Central memory CD8-positive, alpha-beta T cell (primary cell): ENCODE measurements around the gene ALX4.

Experiments
- ATAC-seq: fragments of 150-1000 bp; cut with Tn5 transposase; replicated peaks from 2 replicates; pipeline ENCODE4 v1.10.0; 2022; ENCODE audit warnings: mild to moderate bottlenecking, moderate FRiP score, moderate number of reproducible peaks; ENCODE audit not compliant: poor library complexity, severe bottlenecking; ENCODE audit errors: extremely low read depth
- DNase-seq, 2 donors: peaks; one replicate each; pipeline ENCODE4 v3.0.0; 2021; ENCODE audit warnings: low spot score in 2 of 2
- H3K27ac Mint-ChIP-seq: one replicate; pipeline ENCODE4 v1.8.0; 2022; ENCODE audit warnings: low read depth, mild to moderate bottlenecking, moderate library complexity, mixed read lengths
- H3K27me3 Mint-ChIP-seq: one replicate; pipeline ENCODE4 v1.8.0; 2022; ENCODE audit warnings: mixed read lengths
- H3K36me3 Mint-ChIP-seq: one replicate; pipeline ENCODE4 v1.8.0; 2022; ENCODE audit warnings: mild to moderate bottlenecking, moderate library complexity, mixed read lengths; ENCODE audit not compliant: insufficient read depth
- H3K4me1 Mint-ChIP-seq: one replicate; pipeline ENCODE4 v1.8.0; 2022; ENCODE audit warnings: mixed read lengths
- H3K4me3 Mint-ChIP-seq: one replicate; pipeline ENCODE4 v1.8.0; 2022; ENCODE audit warnings: mild to moderate bottlenecking, moderate library complexity, mixed read lengths
- H3K9me3 Mint-ChIP-seq: one replicate; pipeline ENCODE4 v1.8.0; 2022; ENCODE audit warnings: mixed read lengths

Gene ALX4

DNA sequence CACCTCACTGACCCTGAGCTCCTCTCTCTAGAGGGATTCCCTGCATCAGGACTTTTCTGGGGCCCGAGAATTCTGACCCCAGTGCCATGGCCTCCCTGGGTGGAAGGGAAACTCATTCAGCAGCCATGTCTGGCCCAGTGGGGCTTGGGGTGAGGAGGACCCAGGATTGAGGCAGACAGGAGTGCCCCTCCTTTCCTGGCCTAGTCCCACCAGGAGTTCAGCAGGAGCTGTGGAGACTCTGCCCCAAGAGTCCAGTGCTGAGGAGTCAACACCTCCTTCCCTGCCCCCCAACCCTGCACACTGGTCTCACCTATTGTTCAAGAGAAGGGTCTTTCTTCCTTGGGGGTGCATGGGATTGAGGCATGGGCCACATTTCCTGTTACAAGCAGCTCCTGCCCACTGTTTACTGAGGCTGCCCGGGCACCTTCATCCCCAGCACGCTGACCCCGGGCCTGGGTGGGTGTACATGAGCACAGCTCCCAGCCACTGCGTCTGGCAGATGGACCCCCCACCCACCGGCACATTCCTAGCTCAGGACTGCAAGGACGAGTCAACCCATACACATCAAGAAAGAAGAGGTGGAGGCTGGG, 33.9 kb downstream of the ALX4 start:
- Mint-ChIP-seq H3K9me3 (no peaks in the 10 kb centered on the region), H3K36me3 (no peaks in the 10 kb centered on the region), H3K27ac (no peak overlapping the region), H3K27me3 (peaks cover 6% of the 10 kb centered on the region), H3K4me3 (no peak overlapping the region), H3K4me1 (no peaks in the 10 kb centered on the region)
- DNase-seq (no peak), ATAC-seq (no peak)

DNA sequence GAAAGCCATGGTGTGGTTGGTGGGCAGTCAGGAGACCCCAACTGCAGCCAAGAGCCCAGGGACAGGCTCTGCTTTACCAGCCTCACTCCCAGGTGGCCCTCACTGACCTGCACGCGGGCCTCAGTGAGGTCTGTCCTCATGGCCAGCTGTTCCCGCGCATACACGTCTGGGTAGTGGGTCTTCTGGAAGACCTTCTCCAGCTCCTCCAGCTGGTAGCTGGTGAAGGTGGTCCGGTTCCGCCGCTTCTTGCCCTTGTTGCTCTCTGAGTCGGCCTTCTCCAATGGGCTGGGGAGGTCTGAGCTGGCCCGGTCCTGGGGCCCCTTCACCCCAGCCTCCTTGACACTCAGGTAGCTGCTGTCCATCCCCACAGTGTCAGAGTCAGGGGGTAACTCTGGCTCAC, 34.7 kb downstream of the ALX4 start:
- no peaks in the 10 kb centered on the region for H3K4me1 Mint-ChIP-seq
- H3K27ac Mint-ChIP-seq, result no peak overlapping the region
- H3K36me3 Mint-ChIP-seq, result no peaks in the 10 kb centered on the region
- DNase-seq (no peak), ATAC-seq (no peak)
- no peaks in the 10 kb centered on the region for H3K27me3 Mint-ChIP-seq
- no peak overlapping the region for H3K4me3 Mint-ChIP-seq
- H3K9me3 Mint-ChIP-seq, result no peaks in the 10 kb centered on the region

DNA sequence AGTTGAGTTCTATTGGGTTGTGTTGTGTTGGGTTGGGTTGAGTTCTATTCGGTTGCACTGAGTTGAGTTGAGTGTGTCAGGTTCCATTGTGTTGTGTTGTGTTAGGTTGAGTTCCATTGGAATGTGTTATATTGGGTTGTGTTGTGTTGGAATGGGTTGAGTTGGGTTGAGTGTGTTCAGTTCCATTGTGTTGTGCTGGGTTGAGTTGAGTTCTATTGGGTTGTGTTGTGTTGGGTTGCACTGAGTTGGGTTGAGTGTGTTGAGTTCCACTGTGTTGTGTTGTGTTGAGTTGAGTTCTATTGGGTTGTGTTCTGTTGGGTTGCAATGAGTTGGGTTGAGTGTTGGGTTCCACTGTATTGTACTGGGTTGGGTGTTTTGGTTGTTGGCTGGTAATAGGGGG, 35.5 kb downstream of the ALX4 start:
- Mint-ChIP-seq H3K4me1 (no peaks in the 10 kb centered on the region), H3K27ac (no peak overlapping the region), H3K36me3 (no peaks in the 10 kb centered on the region), H3K27me3 (no peaks in the 10 kb centered on the region), H3K9me3 (no peaks in the 10 kb centered on the region), H3K4me3 (no peak overlapping the region)
- no peak for DNase-seq
- no peak for ATAC-seq

DNA sequence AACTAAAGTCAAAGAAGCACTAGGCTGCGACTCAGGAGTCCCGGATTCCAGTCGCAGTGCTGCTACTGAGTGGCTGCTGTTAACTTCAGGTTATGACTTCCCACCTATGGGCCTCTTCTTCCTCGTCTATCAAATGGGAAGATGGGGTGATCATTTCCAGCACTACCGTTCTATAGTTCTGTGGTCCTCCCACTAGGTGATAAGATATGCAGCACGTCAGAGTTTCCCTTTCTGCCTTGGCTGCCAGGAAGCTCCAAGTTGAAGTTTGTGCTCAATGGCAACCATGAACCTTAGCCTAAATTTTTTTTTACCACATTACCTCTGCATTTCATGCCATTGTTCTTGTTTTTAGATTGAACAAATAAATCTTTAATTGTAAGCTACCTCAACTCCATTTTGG, 38.7 kb downstream of the ALX4 start:
- no peaks in the 10 kb centered on the region for H3K4me1 Mint-ChIP-seq
- no peak for DNase-seq
- no peak overlapping the region for H3K27ac Mint-ChIP-seq
- ATAC-seq, result no peak
- H3K27me3 Mint-ChIP-seq, result peaks cover 2% of the 10 kb centered on the region
- H3K9me3 Mint-ChIP-seq, result no peaks in the 10 kb centered on the region
- no peaks in the 10 kb centered on the region for H3K36me3 Mint-ChIP-seq
- no peak overlapping the region for H3K4me3 Mint-ChIP-seq

DNA sequence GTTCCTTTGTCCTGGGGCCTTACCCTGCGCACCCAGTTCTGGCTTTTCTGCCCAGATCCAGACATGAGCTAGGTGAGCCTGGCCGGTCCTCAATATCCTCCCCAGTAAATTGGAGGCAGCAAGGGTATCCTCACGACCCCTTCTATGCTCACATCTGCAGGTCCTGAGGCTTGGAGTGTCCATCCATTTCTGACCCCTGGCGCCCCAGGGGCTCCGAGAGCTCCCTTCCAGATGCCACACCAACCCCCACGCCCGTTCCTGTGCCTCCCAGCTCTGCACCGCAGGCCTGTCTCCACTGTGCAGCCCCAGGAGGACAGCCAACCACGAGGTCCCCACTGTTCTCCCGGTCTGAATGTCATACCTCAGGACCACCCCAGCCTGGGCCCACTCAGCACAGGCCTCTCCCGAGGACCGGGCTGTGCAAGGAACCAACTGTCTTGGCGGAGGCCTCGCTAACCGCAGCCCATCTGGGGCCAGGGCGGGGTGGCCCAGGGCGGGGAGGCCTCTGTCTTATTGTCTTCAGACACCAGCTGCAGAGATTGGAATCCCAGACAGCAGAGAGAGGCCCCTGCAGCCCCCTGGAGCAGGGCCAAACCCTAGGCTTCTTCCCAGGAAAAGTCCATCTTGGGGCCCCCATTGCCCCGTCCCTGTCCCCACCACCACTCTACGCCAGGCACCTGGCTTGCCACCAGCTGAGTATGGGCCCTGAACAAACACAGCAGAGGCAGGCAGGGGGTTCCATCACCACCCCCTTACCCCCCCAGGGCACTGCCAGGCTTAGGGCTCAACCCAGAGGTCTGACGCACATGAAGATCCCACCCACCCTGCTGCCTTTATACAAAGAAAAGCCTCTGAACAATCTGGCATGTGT, 39.3 kb downstream of the ALX4 start:
- DNase-seq, result no peak
- no peak overlapping the region for H3K4me3 Mint-ChIP-seq
- no peaks in the 10 kb centered on the region for H3K9me3 Mint-ChIP-seq
- no peak overlapping the region for H3K27ac Mint-ChIP-seq
- H3K4me1 Mint-ChIP-seq, result no peaks in the 10 kb centered on the region
- peaks cover 9% of the 10 kb centered on the region for H3K27me3 Mint-ChIP-seq
- ATAC-seq, result no peak
- no peaks in the 10 kb centered on the region for H3K36me3 Mint-ChIP-seq

DNA sequence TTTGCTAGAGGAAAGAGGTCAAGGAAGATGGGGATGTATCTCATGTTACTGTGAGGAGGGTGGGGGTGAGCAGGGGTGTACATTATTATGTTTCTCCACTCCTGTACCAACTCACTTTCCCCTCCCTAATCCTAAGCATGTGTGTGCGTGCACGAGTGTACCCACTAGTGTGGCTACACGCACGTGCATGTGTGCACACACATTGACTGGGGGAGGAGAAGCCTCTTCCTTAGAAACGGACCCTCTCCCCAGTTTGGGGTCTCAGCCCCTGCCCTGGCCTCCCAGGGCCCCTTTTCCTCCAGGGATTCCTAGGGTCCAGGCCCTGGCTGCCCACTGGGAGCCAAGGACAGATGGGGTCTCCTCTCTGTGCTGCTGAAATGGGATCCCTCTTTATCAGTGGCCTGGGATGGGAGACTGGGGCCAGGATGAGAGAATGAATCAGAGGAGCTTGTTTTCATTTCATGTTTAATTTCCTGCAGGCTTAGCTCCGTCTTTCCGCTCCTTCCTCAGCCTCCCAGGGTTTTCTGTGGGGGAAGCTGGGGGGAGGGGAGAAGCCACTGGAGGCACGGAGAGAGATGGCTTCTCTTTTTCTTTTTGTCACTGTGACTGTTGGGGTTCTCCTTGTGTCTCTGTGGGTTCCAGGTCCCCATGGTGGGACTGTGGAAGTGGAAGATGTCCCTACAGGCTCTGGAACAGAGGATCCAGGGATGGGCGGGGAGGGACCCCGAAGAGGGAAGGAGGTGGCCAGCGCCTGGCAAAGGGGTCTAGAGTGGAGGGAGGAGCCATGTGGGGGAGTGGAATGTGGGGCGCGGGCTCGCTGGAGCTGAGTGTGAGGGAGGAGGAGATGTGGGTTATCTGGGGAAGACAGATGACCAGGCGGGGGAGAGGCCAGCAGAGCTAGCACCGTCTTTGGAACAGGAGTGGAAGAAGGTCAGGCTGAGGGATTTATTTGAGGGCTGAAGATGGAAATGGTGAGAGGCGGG, 40.3 kb downstream of the ALX4 start:
- ATAC-seq, result no peak
- DNase-seq, result no peak
- Mint-ChIP-seq H3K27ac (no peak overlapping the region), H3K27me3 (peaks cover 9% of the 10 kb centered on the region), H3K4me3 (no peak overlapping the region), H3K9me3 (no peaks in the 10 kb centered on the region), H3K36me3 (peaks cover 1% of the 10 kb centered on the region), H3K4me1 (no peaks in the 10 kb centered on the region)

DNA sequence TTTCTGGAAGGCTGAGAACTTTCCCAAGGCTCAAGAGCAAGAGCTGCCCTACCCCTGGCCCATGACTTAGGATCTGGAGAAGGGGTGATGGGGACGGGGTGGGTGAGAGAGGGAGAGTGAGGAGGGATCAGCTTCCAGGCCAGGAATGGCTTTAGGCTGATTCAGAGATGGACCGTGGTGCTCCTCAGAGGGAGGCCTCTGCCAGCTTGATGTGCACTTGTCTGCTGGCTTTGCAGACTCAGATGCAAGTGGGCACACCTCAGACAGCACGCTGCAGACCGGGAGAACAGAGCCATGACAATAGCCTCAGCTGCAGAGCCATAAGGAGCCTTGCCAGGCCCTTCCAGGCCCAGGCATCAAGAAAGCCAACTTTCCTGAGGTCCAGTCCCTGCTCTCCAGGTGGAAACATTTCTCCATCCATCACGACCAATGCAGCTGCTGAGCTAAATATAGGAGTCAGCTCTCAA, 41.3 kb downstream of the ALX4 start:
- Mint-ChIP-seq H3K4me1 (no peaks in the 10 kb centered on the region), H3K4me3 (no peak overlapping the region), H3K9me3 (no peaks in the 10 kb centered on the region), H3K27ac (no peak overlapping the region), H3K36me3 (peaks cover 3% of the 10 kb centered on the region), H3K27me3 (peaks cover 9% of the 10 kb centered on the region)
- ATAC-seq (no peak), DNase-seq (no peak)

DNA sequence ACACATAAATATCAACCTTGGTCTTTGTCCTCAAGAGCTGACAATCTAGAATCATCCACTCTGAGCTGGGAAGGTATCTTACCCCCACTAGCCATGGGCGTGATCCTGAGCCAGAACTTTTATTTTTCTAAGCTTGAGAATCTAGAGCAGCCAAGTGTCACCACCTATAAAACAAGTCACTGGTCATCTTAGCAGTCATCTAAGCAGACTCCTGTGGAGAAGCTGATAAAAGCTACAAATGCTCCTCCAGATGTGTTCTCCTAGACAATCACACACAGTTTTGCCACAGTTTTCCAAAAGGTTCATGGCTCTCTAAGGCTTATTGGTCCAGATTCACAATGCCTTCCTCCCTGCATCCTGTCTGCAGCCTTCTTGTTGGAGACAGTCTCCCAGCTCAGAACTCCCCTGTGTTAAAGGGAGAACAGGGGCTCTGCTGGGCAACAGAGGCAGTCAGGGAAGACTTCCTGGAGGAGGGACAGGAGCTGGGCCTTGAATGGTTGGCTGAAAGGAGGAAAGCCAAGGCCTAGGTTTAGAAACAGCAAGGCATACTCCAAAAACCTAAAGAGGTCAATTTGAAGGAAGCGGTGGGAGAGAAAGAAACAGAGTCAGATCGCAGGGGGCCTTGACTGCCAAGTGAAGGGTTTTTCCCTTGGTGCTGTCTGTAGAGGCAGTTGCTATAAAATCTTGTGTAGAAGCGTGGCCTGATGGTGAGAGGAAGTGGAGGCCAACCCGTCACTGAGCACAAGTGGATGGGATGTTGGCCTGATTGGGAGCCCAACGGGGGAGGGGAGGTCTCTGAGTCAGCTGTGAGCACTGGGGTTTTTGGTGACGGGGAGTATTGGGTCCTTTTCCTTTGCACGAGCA, 42.0 kb downstream of the ALX4 start:
- no peaks in the 10 kb centered on the region for H3K9me3 Mint-ChIP-seq
- H3K36me3 Mint-ChIP-seq, result peaks cover 3% of the 10 kb centered on the region
- DNase-seq, result no peak
- H3K4me3 Mint-ChIP-seq, result no peak overlapping the region
- H3K27ac Mint-ChIP-seq, result no peak overlapping the region
- no peak for ATAC-seq
- peaks cover 13% of the 10 kb centered on the region for H3K27me3 Mint-ChIP-seq
- no peaks in the 10 kb centered on the region for H3K4me1 Mint-ChIP-seq

DNA sequence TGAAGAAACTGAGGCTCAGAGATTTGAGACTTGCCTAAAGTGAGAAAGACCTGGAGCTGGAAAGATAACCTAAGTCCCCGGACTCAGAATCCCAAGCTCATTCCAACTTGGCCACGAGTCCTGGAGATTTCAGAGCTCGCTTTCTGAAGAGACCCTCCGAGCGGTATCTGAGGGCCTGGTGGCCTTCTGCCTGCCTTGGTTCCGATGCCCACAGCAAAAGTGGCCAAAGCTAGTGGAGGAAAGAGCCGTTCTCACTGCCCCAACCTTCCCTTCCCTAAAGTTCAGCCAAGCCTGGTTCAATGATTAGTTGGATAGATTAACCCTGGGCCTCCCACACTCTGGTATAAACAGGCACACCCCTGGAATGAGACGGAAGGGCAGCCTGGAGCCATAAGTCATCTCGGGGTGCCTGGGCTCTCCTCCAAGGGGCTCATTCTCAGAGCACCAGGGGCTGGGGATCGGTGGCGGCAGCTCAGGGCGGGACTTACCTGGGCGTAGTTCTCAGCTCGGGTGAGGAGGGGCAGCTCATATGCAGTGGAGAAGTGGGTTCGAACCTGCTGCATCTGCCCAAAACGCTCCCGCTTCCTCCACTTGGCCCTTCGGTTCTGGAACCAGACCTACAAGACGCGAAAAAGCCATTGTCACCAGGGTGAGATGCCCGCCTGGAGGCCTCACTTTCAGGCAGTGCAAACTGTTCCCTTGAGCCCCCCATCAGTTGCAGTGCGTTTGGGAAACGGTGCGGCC, 42.8 kb downstream of the ALX4 start:
- ATAC-seq, result no peak
- H3K4me3 Mint-ChIP-seq, result no peak overlapping the region
- no peak for DNase-seq

DNA sequence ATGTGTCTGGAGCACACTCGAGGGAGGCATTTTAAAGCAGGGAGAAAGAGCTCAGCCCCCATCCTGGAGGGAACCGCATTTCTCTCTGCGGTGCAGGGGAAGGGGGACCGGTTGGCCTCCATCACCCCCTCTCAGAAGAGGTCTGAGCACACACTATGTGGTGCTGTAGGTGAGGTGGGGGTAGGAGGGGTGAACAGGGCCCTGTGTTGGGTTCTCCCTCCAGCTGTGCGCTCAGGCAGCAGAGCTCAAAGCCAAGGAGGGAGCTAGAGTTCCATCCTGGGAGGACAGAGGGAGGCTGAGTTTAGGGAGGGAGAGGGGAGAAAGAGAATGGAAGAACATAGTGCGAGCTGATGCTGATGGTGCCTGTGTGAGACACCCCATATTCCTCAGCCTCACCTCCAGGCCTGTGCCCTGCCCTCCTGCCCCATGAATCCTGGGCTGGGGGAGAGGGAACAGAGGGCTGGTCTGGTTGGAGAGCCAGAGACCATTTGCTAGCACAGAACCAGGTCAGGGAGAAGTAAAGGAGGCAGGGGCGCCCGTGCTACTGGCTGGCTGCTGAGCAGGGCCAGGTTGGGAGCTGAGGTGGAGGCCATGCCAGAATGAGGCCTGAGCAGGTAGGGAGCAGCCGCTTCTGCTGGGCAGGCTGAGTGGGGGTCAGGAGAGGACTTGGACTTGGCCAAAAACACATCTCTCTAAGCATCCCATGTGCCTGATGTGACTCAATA, 43.7 kb downstream of the ALX4 start:
- no peak overlapping the region for H3K4me3 Mint-ChIP-seq
- H3K27me3 Mint-ChIP-seq, result peaks cover 21% of the 10 kb centered on the region
- ATAC-seq (no peak), DNase-seq (no peak)
- H3K27ac Mint-ChIP-seq, result no peak overlapping the region
- peaks cover 3% of the 10 kb centered on the region for H3K36me3 Mint-ChIP-seq
- H3K9me3 Mint-ChIP-seq, result no peaks in the 10 kb centered on the region
- H3K4me1 Mint-ChIP-seq, result no peaks in the 10 kb centered on the region

More for the DNA sequence above, 42.8 kb downstream of the ALX4 start:
- Mint-ChIP-seq H3K9me3 (no peaks in the 10 kb centered on the region), H3K27ac (no peak overlapping the region), H3K36me3 (peaks cover 3% of the 10 kb centered on the region), H3K27me3 (peaks cover 21% of the 10 kb centered on the region), H3K4me1 (no peaks in the 10 kb centered on the region)

DNA sequence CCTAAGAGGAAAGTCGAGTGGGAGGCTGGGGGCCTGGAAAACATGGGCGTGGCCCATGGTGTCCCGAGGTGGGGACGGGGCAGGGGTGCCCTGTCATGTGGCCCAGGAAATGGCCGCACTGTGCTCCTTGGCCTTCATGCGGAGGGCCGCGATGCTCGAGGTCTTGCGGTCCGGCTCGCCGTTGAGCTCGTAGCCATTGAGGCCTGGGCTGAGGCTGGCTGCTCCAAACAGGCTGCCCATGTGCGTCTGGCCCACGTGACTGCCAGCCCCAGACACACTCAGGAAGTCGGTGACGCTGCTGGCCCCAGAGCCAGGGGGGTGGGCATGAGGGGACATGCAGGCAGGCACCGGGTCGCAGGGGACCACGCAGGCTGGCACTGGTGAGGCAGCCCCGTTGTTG, 45.2 kb downstream of the ALX4 start:
- no peaks in the 10 kb centered on the region for H3K9me3 Mint-ChIP-seq
- ATAC-seq, result no peak
- no peak overlapping the region for H3K27ac Mint-ChIP-seq
- H3K4me3 Mint-ChIP-seq, result no peak overlapping the region
- peaks cover 3% of the 10 kb centered on the region for H3K36me3 Mint-ChIP-seq
- peaks cover 2% of the 10 kb centered on the region for H3K4me1 Mint-ChIP-seq
- no peak for DNase-seq
- peaks cover 21% of the 10 kb centered on the region for H3K27me3 Mint-ChIP-seq
